HT-29 (cell line): Measurements from ENCODE around the gene BLTP3B. TPM values are rescaled to one million over a fixed set of nuclear protein-coding genes. Genes with fewer than 3 reads are reported as not detected.

ENCODE experiments used
- DNase-seq: peaks from one replicate; pipeline ENCODE4 v3.0.0-alpha.2; 2015; ENCODE audit warnings: low spot score
- small RNA-seq: library from RNA; depleted of rRNA; stranded (forward); fragments of <200 nt; gene quantifications from one replicate; pipeline ENCODE3, GENCODE V24; 2014
- total RNA-seq: library from RNA; depleted of rRNA; stranded (reverse); fragments of >200 nt; shearing (Covaris generic); gene quantifications from 2 replicates; pipeline ENCODE4 v1.2.3, GENCODE V29; 2014; rRNA removed

Gene BLTP3B
- total RNA-seq, 1 experiment from 2014 or later, result 13.4 TPM

DNA sequence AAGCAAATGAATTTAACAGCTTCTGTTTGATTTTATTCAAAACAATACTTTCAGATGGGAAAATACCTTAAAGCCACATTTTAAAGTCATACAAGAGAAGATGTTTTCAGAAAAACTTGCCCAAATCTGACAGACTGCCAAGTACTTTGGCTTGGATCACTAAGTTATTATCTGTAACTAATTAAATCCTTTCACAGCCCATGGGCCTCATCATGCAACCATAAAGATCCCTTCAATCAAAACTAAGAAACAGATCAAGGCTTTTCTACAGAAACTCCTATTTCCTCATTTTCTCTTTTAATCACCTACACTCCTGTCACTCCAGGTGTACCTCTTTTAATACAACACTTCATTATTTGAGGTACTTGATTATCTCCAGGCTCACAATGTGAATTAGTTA is 28.1 kb downstream of the BLTP3B start:
- DNase-seq, result no peak

DNA sequence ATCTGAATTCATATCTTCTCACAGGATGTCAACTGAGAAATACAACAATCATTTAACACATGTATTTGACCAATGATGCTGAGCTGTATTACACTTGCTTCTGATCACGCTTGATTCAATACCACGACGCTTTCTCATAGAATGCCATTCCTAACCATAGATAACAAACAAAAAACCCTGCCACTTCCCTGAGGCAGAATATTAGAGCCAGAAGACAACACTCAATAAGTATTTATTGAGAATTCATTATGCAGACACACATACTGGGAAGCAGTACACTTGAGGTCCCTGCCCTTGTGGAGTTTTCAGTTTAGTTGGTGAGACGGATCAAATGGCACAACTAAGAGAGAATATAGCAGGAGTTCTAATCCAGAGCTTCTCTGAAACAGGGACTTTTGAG is 32.4 kb downstream of the BLTP3B start:
- no peak for DNase-seq

- no peak for DNase-seq
Observed at GRCh38 chr12:100106861-100107260, 35.8 kb downstream of the BLTP3B start.

- no peak for DNase-seq
Observed at GRCh38 chr12:100105661-100106060, 37.0 kb downstream of the BLTP3B start.

DNA sequence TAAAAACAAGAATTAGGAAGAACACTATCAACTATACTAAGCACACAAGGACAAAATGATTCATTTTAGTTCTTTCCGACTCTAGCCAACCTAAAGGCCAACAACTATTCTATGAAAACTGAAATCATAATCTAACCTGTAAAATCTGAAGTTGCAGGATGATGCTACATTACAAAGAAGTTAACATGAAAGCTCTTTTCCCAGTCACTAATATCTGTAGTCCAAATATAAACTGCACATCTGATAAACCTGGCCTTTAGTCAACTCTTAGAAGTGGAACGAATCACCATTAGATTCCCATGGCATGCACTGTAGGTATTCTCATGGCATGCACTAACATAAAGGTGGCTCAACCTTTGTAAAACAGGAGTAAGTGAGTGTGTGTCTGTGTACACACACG is 41.7 kb downstream of the BLTP3B start:
- no peak for DNase-seq

Small RNA genes lying within 50 kb of the gene (small RNA-seq; reads per million reads assigned to genes)
- gene MIR1827 (not detected), gene RN7SL176P (not detected)

Other genes starting within 250 kb of the BLTP3B start
- not detected in 2 replicates for gene ANKS1B, start 157.9 kb downstream of the BLTP3B start, total RNA-seq
- gene ACTR6, start 57.9 kb upstream of the BLTP3B start, total RNA-seq, result 4.2 and 7.4 TPM in 2 replicates
- 0.23 and 1.1 TPM in 2 replicates for gene DEPDC4, start 124.2 kb upstream of the BLTP3B start, total RNA-seq
- 17.1 and 19.4 TPM in 2 replicates for gene SCYL2, start 124.3 kb upstream of the BLTP3B start, total RNA-seq
- gene SLC17A8, start 214.2 kb upstream of the BLTP3B start, total RNA-seq, result not detected in 2 replicates